Measurements from ENCODE around the gene FGF14. TPM values are rescaled to one million over a fixed set of nuclear protein-coding genes. Genes with fewer than 3 reads are reported as not detected.

The FGF14 gene
- total and polyA plus RNA-seq, 2 donors from 2014 or later = 0.47 to 3.3 TPM

- FAIRE-seq (no peak), DNase-seq (no peak)
- Histone ChIP-seq H3K27ac (ENCODE audit: low read depth in 2 of 2, low read length in 2 of 2) (no peak overlapping the region), H3K9me3 (ENCODE audit: control insufficient read depth in 2 of 3, insufficient read depth in 1 of 3, low read length in 3 of 3) (no peaks in the 10 kb centered on the region), H3K4me1 (ENCODE audit: control insufficient read depth in 2 of 3, insufficient read depth in 2 of 3, low read depth in 1 of 3, low read length in 3 of 3) (no peaks in the 10 kb centered on the region), H3K4me3 (ENCODE audit: low read length in 3 of 3) (no peak overlapping the region), H3K36me3 (ENCODE audit: control insufficient read depth in 2 of 3, insufficient read depth in 3 of 3, low read length in 3 of 3) (no peaks in the 10 kb centered on the region), H3K9ac (ENCODE audit: low read length in 3 of 3) (no peak overlapping the region), H3K27me3 (ENCODE audit: control insufficient read depth, insufficient read depth, low read length) (no peaks in the 10 kb centered on the region)
- intact Hi-C loops (cut with DNase I) = no loop called here
- TF ChIP-seq CTCF (IDR thresholded peaks at IDR 0.05; ENCODE audit: borderline replicate concordance, extremely low read depth, insufficient read depth) = no peak
These were observed 373.0 kb downstream of the FGF14 start for GRCh38 chr13:102028868-102029267.

- DNase-seq = no peak
- Histone ChIP-seq H3K9ac (ENCODE audit: low read length in 3 of 3) (no peak overlapping the region), H3K4me1 (ENCODE audit: control insufficient read depth in 2 of 3, insufficient read depth in 2 of 3, low read depth in 1 of 3, low read length in 3 of 3) (no peaks in the 10 kb centered on the region), H3K27me3 (ENCODE audit: control insufficient read depth, insufficient read depth, low read length) (no peaks in the 10 kb centered on the region), H3K36me3 (ENCODE audit: control insufficient read depth in 2 of 3, insufficient read depth in 3 of 3, low read length in 3 of 3) (no peaks in the 10 kb centered on the region), H3K9me3 (ENCODE audit: control insufficient read depth in 2 of 3, insufficient read depth in 1 of 3, low read length in 3 of 3) (no peaks in the 10 kb centered on the region), H3K4me3 (ENCODE audit: low read length in 3 of 3) (no peak overlapping the region), H3K27ac (ENCODE audit: low read depth in 2 of 2, low read length in 2 of 2) (no peak overlapping the region)
- intact Hi-C loops (cut with DNase I) = no loop called here
- no peak for TF ChIP-seq CTCF (IDR thresholded peaks at IDR 0.05; ENCODE audit: borderline replicate concordance, extremely low read depth, insufficient read depth)
- FAIRE-seq = no peak
These were observed 373.6 kb downstream of the FGF14 start for GRCh38 chr13:102028206-102028605.

GRCh38 chr13:102021777-102022176, 380.1 kb downstream of the FGF14 start:
- H3K36me3 ChIP-seq (ENCODE audit: control insufficient read depth in 2 of 3, insufficient read depth in 3 of 3, low read length in 3 of 3) = no peaks in the 10 kb centered on the region
- H3K9ac ChIP-seq (ENCODE audit: low read length in 3 of 3) = no peak overlapping the region
- intact Hi-C loops (cut with DNase I) = no loop called here
- no peaks in the 10 kb centered on the region for H3K27me3 ChIP-seq (ENCODE audit: control insufficient read depth, insufficient read depth, low read length)
- DNase-seq (no peak), FAIRE-seq (no peak)
- no peaks in the 10 kb centered on the region for H3K4me1 ChIP-seq (ENCODE audit: control insufficient read depth in 2 of 3, insufficient read depth in 2 of 3, low read depth in 1 of 3, low read length in 3 of 3)
- H3K27ac ChIP-seq (ENCODE audit: low read depth in 2 of 2, low read length in 2 of 2) = no peak overlapping the region
- H3K4me3 ChIP-seq (ENCODE audit: low read length in 3 of 3) = no peak overlapping the region
- TF ChIP-seq CTCF (IDR thresholded peaks at IDR 0.05; ENCODE audit: borderline replicate concordance, extremely low read depth, insufficient read depth) = no peak
- peaks cover 0 to 14% (median 0%) of the 10 kb centered on the region in 3 donors for H3K9me3 ChIP-seq (ENCODE audit: control insufficient read depth in 2 of 3, insufficient read depth in 1 of 3, low read length in 3 of 3)

GRCh38 chr13:102020611-102021216, 381.1 kb downstream of the FGF14 start:
- Histone ChIP-seq H3K27me3 (ENCODE audit: control insufficient read depth, insufficient read depth, low read length) (no peaks in the 10 kb centered on the region), H3K36me3 (ENCODE audit: control insufficient read depth in 2 of 3, insufficient read depth in 3 of 3, low read length in 3 of 3) (no peaks in the 10 kb centered on the region), H3K9me3 (ENCODE audit: control insufficient read depth in 2 of 3, insufficient read depth in 1 of 3, low read length in 3 of 3) (peaks cover 0 to 16% (median 0%) of the 10 kb centered on the region in 3 donors), H3K27ac (ENCODE audit: low read depth in 2 of 2, low read length in 2 of 2) (no peak overlapping the region), H3K9ac (ENCODE audit: low read length in 3 of 3) (no peak overlapping the region), H3K4me1 (ENCODE audit: control insufficient read depth in 2 of 3, insufficient read depth in 2 of 3, low read depth in 1 of 3, low read length in 3 of 3) (no peaks in the 10 kb centered on the region), H3K4me3 (ENCODE audit: low read length in 3 of 3) (no peak overlapping the region)
- FAIRE-seq (no peak), DNase-seq (no peak)
- intact Hi-C loops (cut with DNase I) = no loop called here
- TF ChIP-seq CTCF (IDR thresholded peaks at IDR 0.05; ENCODE audit: borderline replicate concordance, extremely low read depth, insufficient read depth) = no peak

Data from kidney (tissue), 14 donors.